Karpas-422 (cell line): ENCODE results near the gene ANKZF1. TPM values are rescaled to one million over a fixed set of nuclear protein-coding genes. Genes with fewer than 3 reads are reported as not detected.

Experiments
- DNase-seq: peaks from one replicate; pipeline ENCODE4 v3.0.0-alpha.2; 2015
- H2AFZ ChIP-seq: fragments of 200-600 bp; sonication (generic); 2 replicates; pipeline ENCODE4 v1.6.1; 2014; ENCODE audit warnings: antibody characterized with exemption, low read length, mixed read lengths
- H3K27ac ChIP-seq: fragments of 200-600 bp; sonication (generic); 2 replicates; pipeline ENCODE4 v1.5.1; 2014; ENCODE audit warnings: mild to moderate bottlenecking, low read length, moderate library complexity
- H3K27me3 ChIP-seq: fragments of 200-600 bp; sonication (generic); 2 replicates; pipeline ENCODE4 v1.6.1; 2014; ENCODE audit warnings: low read length, mixed read lengths
- H3K36me3 ChIP-seq: fragments of 200-600 bp; sonication (generic); 2 replicates; pipeline ENCODE4 v1.6.1; 2014; ENCODE audit warnings: low read length, mixed read lengths; ENCODE audit not compliant: insufficient read depth
- H3K4me1 ChIP-seq: fragments of 200-600 bp; sonication (generic); 2 replicates; pipeline ENCODE4 v1.6.1; 2014; ENCODE audit warnings: mild to moderate bottlenecking, low read length, mixed read lengths
- H3K4me2 ChIP-seq: fragments of 200-600 bp; sonication (generic); 2 replicates; pipeline ENCODE4 v1.6.1; 2014; ENCODE audit warnings: low read length, low read depth, mild to moderate bottlenecking; ENCODE audit not compliant: poor library complexity, severe bottlenecking
- H3K4me3 ChIP-seq: fragments of 200-600 bp; sonication (generic); 2 replicates; pipeline ENCODE4 v1.5.1; 2014; ENCODE audit warnings: mild to moderate bottlenecking, antibody characterized with exemption, low read length, mixed read lengths
- H3K79me2 ChIP-seq: fragments of 200-600 bp; sonication (generic); 2 replicates; pipeline ENCODE4 v1.6.1; 2014; ENCODE audit warnings: mild to moderate bottlenecking, low read length, mixed read lengths
- H3K9ac ChIP-seq: fragments of 200-600 bp; sonication (generic); 2 replicates; pipeline ENCODE4 v1.6.0; 2014; ENCODE audit warnings: low read length
- H3K9me2 ChIP-seq: fragments of 200-600 bp; sonication (generic), shearing (Covaris generic); replicated peaks from 2 replicates; pipeline ENCODE4 v1.6.0; 2014; ENCODE audit warnings: mild to moderate bottlenecking, low read length, moderate library complexity; ENCODE audit not compliant: insufficient read depth
- H3K9me3 ChIP-seq: fragments of 300-700, 200-600 bp; sonication (generic); 2 replicates; pipeline ENCODE4 v1.6.1; 2014; ENCODE audit warnings: low read length, mixed read lengths
- H4K20me1 ChIP-seq: fragments of 200-600 bp; sonication (generic); 2 replicates; pipeline ENCODE4 v1.6.1; 2014; ENCODE audit warnings: mild to moderate bottlenecking, antibody characterized with exemption, low read length, low read depth; ENCODE audit not compliant: insufficient read depth
- total RNA-seq: library from RNA; depleted of rRNA; stranded (reverse); fragments of >200 nt; shearing (Covaris generic); gene quantifications from 2 replicates; pipeline ENCODE4 v1.2.3, GENCODE V29; 2014; ENCODE audit warnings: low replicate concordance

Gene ANKZF1
- total RNA-seq, 1 experiment from 2014 or later, result 159 TPM

DNA sequence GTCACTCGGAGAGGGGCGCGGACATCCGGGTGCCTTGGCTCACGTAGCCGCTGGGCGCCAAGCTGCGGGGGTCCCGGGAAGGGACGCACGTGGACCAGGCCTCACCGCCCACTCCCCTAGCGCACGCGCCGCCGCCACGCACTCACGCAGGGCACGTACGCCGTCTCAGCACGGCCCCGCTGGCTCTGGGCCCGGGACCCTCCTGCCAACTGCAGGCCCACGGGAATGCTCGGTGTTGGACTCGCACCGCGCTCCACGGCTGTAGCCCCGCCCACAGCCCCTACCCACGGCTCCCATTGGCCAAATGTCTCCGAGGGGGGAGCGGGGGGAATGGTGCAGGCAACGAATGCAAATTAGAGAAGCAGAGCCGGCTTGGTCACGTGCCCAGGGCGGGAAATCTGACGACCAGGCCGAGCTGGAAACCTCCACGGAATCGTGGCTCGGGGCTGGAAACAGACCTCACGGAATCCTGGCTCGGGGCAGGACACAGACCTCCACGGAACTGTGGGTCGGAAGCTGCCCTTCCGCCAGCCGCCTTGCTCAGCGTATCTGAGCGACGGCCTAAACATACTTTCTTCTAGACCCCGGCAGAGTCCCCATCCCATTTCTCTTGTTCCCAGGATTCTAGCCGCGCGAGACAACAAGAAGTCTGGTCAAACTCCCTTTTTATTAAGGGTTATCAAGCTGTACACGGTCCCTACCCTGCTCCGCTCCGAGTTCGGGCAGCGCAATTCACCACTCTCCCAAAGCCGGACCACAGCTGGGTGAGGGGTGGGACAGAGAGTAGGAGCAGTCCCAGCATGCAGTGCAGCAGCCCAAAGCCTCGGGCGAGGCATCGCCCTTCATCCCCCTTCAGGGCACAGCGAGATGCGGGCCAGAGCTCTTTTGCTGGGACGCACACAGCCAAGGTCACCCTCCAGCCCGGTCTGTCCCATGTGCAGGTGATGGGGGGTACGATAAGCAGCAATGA is 10.6 kb upstream of the ANKZF1 start, which contains the start of gene ABCB6:
ABCB6 (minus strand) TSS at position 227 of the 970 bp plus-strand sequence. CDS start 285 bp downstream, outside the sequence.
- Histone ChIP-seq H3K4me1 (peaks cover 26% of the 10 kb centered on the region), H3K4me3 (peak within 1 kb of the TSS; percentile 75)

DNA sequence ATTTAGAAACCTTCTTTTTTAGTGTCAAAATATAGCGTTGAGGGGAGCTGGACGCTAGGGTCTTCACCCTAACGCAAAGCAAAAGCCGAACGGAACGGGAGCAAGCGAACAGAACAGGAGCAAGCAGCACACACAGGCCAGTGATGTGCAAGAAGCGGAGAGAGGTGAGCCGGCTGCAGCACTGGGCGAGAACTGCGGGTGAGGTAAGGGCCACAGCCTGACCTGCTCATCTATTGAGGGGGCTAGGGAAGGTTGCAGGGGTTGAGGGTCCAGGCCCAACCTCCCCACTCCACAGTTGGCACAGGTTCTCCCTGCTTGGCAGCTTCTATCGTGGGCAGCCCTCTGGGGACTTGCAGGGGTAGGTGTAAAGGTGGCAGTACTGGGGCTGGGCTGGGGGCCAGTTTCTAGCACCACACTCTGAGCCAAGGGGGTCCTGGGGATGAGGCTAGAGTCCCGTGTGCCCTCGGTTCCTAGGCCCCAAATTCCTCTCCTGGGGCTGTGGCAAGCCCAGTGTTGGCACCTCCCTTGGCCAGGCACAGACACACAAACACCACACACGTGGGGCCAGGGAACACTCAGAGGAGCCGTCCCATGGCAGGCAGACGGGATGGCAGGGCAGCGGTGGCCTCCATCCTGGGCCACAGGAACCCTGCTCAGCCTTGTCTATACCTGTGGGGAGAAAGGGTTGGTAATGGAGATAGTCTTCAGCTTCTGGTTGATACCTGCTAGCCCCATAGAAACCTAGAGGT is 9.6 kb upstream of the ANKZF1 start:
- H3K9me2 ChIP-seq, result no peaks in the 10 kb centered on the region
- peaks cover 17% of the 10 kb centered on the region; the same call in 1 of the 2 replicates for H3K36me3 ChIP-seq
- H3K4me2 ChIP-seq, result no peak overlapping the region
- H3K4me3 ChIP-seq, result no peak overlapping the region
- no peak overlapping the region for H3K9ac ChIP-seq
- no peaks in the 10 kb centered on the region for H4K20me1 ChIP-seq
- DNase-seq, result no peak
- H3K79me2 ChIP-seq, result peaks cover 27% of the 10 kb centered on the region
- H3K27ac ChIP-seq, result no peak overlapping the region
- H3K4me1 ChIP-seq, result peaks cover 26% of the 10 kb centered on the region
- no peaks in the 10 kb centered on the region for H3K9me3 ChIP-seq
- H2AFZ ChIP-seq, result no peak overlapping the region
- H3K27me3 ChIP-seq, result no peaks in the 10 kb centered on the region

More for the DNA sequence above, 10.6 kb upstream of the ANKZF1 start, which contains the start of gene ABCB6:
- H2AFZ ChIP-seq, result no peak within 1 kb of the TSS
- DNase-seq, result peak; percentile 98
- H3K79me2 ChIP-seq, result peaks cover 27% of the 10 kb centered on the region
- H3K27me3 ChIP-seq, result no peaks in the 10 kb centered on the region
- no peaks in the 10 kb centered on the region for H3K9me2 ChIP-seq
- no peaks in the 10 kb centered on the region for H4K20me1 ChIP-seq
- peak within 1 kb of the TSS; percentile 51; the same call in 1 of the 2 replicates for H3K27ac ChIP-seq
- no peaks in the 10 kb centered on the region for H3K9me3 ChIP-seq
- H3K36me3 ChIP-seq, result peaks cover 21% of the 10 kb centered on the region; the same call in 1 of the 2 replicates
- H3K9ac ChIP-seq, result peak within 1 kb of the TSS; percentile 80
- H3K4me2 ChIP-seq, result peak within 1 kb of the TSS; percentile 82

DNA sequence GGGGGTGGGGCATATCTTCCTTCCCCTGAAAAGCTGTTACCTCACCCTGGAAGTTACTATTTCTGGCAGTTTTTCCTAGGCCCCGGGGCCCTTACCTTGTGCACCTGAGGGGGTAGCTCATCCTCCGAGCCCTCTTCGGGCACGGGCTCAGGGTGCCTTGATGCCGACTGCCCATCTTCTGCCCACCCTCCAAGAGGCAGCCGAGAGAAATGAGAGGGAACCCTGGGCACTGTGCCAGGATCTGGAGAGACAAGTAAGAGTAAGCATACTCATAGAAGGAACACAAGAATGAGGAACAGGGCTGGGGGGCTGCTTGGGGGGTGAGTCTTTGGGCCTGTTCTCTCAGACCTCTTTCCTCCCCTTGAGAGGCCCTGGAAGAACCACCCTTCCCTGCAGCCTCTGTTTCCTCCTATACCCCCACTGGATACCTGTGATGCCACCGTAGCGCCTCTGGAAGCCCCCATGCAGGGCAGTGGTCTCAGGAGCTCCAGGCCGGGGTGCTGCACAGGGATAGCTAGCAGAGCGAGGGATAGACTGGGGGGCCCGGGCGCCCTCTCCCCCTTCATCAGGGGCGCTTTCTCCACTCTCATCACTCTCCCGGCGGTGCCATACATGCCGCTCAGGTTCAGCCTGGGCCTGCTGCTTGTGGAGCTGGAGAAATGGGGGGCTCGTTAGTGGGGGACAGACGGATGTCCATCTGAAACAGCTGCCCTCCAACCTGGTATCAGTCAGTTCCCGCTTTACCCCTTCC is 8.8 kb upstream of the ANKZF1 start:
- Histone ChIP-seq H3K27me3 (no peaks in the 10 kb centered on the region), H2AFZ (no peak overlapping the region), H3K9ac (no peak overlapping the region), H3K9me2 (no peaks in the 10 kb centered on the region), H3K9me3 (no peaks in the 10 kb centered on the region), H3K79me2 (peaks cover 22% of the 10 kb centered on the region), H3K36me3 (0 out of 2 replicates have a peak, but pooled peaks cover 18% of the 10 kb centered on the region), H4K20me1 (no peaks in the 10 kb centered on the region), H3K4me1 (peaks cover 26% of the 10 kb centered on the region), H3K27ac (no peak overlapping the region), H3K4me2 (no peak overlapping the region), H3K4me3 (no peak overlapping the region)
- no peak for DNase-seq

DNA sequence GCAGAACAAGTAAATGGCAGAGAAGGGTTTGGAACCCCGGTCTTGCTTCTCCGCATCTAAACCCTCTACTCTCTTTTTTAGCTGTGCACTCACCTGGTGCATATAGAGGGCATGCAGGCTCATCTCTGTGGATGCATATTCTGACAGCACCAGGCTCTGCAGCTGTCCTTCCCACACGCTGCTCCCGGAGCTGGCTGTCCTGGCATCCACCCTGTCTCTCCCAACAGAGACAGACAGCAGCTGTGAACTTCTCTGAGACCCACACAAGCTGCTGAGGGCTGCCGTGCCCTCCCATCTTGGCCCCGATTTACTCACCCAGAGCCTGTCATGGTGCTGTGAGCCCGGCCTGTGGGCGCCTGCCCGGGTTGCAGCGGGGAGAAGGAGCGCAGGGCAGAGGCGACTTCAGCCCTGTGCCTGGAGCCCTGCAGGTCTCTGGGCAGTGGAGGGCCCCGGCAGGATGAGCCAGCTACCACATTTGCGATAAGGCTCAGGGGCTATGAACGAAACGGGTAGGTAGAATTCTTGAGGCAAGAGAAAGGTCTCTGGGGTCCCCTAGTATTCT is 7.6 kb upstream of the ANKZF1 start:
- no peak overlapping the region for H3K4me3 ChIP-seq
- H3K9ac ChIP-seq, result no peak overlapping the region
- H4K20me1 ChIP-seq, result no peaks in the 10 kb centered on the region
- H3K27ac ChIP-seq, result no peak overlapping the region
- H3K36me3 ChIP-seq, result peaks cover 23% of the 10 kb centered on the region; the same call in 1 of the 2 replicates
- peaks cover 19% of the 10 kb centered on the region for H3K79me2 ChIP-seq
- no peaks in the 10 kb centered on the region for H3K27me3 ChIP-seq
- no peak overlapping the region for H2AFZ ChIP-seq
- no peaks in the 10 kb centered on the region for H3K9me3 ChIP-seq
- DNase-seq, result no peak
- H3K9me2 ChIP-seq, result no peaks in the 10 kb centered on the region
- H3K4me1 ChIP-seq, result peaks cover 19% of the 10 kb centered on the region
- H3K4me2 ChIP-seq, result no peak overlapping the region

DNA sequence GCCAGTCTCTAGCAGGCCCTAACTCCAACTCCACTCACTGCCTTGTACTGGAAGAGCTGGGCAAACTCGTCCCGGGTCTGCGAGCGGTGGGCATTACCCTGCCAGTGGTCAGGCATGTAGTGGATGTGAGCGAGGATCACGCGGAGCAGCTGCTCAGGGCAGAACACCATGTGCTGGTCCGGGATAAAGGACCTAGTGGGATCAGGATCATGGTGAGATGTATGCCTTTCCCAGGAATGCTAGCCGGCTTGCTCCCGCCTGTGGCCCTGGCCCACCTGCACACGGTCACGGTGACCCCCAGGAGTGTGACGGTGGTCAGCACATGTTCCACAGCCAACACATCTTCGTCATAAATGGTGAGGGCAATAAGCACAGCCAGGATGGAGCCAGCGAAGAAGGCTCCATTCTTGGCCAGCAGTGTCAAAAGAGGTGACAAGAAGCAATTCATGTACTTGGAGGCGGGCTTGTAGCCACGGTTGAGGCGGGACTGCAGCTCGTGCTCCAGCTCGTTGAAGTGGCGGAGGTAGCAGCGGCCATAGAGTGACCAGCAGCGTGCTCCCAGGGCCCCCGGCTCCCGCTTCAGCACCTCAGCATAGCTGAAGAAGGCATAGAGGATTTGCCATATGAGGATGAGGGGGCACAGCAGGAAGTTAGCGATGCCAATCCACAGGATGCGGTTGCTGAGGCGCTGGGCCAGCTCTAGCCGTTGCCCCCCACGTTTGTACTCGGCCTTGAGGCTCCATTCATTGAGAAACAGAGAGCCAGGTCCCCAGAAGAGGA is 5.6 kb upstream of the ANKZF1 start:
- Histone ChIP-seq H3K79me2 (peaks cover 26% of the 10 kb centered on the region), H3K9me2 (no peaks in the 10 kb centered on the region), H4K20me1 (no peaks in the 10 kb centered on the region), H3K4me1 (peaks cover 14% of the 10 kb centered on the region), H3K4me2 (no peak overlapping the region), H3K4me3 (no peak overlapping the region), H3K27ac (no peak overlapping the region), H3K27me3 (no peaks in the 10 kb centered on the region), H3K9ac (no peak overlapping the region), H3K36me3 (peaks cover 24% of the 10 kb centered on the region; the same call in 1 of the 2 replicates), H3K9me3 (no peaks in the 10 kb centered on the region), H2AFZ (no peak overlapping the region)
- no peak for DNase-seq

DNA sequence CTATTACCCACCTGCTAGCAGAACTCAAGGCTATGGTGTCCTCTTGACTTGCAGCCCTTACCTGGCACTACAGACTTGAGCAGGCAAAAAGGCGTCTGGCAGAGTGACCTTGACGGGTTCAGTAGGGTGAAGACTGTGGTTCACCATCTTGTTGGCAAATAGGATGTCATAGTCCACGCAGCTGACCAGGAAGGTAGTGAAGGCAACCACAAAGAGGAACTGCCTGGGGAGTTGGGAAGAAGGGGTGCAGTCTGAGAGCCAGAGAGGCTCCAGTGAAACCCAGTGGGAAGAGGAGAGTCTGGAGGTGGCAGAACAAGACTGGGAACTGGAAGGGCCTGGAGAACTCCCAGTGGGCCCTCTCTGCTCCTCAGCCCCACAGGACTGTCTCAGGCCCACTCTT is 4.3 kb upstream of the ANKZF1 start:
- Histone ChIP-seq H3K9me3 (no peaks in the 10 kb centered on the region), H3K27me3 (no peaks in the 10 kb centered on the region), H3K4me2 (no peak overlapping the region), H3K4me3 (no peak overlapping the region), H4K20me1 (no peaks in the 10 kb centered on the region), H3K9me2 (no peaks in the 10 kb centered on the region), H3K4me1 (peaks cover 12% of the 10 kb centered on the region), H3K27ac (no peak overlapping the region), H3K9ac (no peak overlapping the region), H3K79me2 (peaks cover 34% of the 10 kb centered on the region), H2AFZ (no peak overlapping the region), H3K36me3 (peaks cover 19% of the 10 kb centered on the region; the same call in 1 of the 2 replicates)
- DNase-seq, result no peak
